GM08714 (cell line): ENCODE results near the gene ZSCAN1.
A peak's percentile ranks its signal among the peaks of the same experiment; 100 is the strongest.
"Not testable (repeated sequence)": the region's sequence is repeated elsewhere in the genome, so short reads cannot be mapped to it uniquely, and the experiment has no call there.

ENCODE experiments used
- H3K4me3 ChIP-seq: fragments of 200-500 bp; sonication (Bioruptor generic); 2 replicates; pipeline ENCODE4 v1.5.1; 2014; ENCODE audit warnings: mild to moderate bottlenecking, low read length, inconsistent platforms
- ZNF274 ChIP-seq: IDR thresholded peaks from 2 replicates; pipeline ENCODE4 v1.6.1; 2012; ENCODE audit warnings: mild to moderate bottlenecking, low read depth, low read length

The ZSCAN1 gene

GRCh38 chr19:58033741-58034476 is at the start of gene ZSCAN1:
TSS of gene ZSCAN1 (plus strand) at chr19:58034025. CDS start at chr19:58037837, 3,812 bp downstream.
- H3K4me3 ChIP-seq: no peak within 1 kb of the TSS
- no peak for TF ChIP-seq ZNF274

DNA sequence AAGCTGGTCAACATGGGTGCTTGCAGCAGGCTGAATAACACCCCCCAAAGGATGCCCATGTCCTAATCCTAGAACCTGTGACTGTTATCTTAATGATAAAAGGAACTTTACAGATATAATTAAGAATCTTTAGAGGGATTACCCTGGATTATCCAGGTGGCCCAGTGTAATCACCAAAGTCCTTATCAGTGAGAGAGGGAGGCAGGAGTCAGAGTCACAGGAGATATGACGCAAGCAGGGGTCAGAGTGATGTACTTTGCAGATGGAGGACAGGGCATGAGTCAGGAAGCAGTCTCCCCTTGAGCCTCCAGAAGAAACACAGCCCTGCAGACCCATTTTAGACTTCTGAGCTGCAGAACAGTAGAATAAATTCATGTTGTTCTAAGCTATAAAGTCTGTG is 41.0 kb upstream of the ZSCAN1 start:
- TF ChIP-seq ZNF274: no peak
- H3K4me3 ChIP-seq: no peak overlapping the region

DNA sequence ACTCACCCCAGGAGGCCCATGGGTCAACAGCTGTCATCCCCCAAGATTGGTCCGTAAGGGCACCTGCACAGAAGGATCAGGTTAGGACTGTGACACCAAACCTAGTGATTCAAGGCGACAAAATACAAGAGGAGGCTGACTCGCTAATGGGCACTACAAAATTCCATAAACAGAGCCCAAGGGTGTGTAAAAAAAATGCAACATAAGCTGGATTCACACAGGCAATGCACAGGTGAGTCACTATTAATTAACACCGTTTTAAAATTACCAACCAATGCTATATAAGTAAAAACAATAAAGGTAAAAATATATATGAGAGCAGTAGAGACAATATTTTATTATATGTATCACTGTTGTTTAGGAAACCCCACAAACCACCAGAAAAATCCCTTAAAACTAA is 33.1 kb upstream of the ZSCAN1 start:
- TF ChIP-seq ZNF274: no peak
- no peak overlapping the region for H3K4me3 ChIP-seq

GRCh38 chr19:58001895-58002369 is 31.9 kb upstream of the ZSCAN1 start:
- peak overlapping the region; percentile 69 for H3K4me3 ChIP-seq
- no peak for TF ChIP-seq ZNF274

DNA sequence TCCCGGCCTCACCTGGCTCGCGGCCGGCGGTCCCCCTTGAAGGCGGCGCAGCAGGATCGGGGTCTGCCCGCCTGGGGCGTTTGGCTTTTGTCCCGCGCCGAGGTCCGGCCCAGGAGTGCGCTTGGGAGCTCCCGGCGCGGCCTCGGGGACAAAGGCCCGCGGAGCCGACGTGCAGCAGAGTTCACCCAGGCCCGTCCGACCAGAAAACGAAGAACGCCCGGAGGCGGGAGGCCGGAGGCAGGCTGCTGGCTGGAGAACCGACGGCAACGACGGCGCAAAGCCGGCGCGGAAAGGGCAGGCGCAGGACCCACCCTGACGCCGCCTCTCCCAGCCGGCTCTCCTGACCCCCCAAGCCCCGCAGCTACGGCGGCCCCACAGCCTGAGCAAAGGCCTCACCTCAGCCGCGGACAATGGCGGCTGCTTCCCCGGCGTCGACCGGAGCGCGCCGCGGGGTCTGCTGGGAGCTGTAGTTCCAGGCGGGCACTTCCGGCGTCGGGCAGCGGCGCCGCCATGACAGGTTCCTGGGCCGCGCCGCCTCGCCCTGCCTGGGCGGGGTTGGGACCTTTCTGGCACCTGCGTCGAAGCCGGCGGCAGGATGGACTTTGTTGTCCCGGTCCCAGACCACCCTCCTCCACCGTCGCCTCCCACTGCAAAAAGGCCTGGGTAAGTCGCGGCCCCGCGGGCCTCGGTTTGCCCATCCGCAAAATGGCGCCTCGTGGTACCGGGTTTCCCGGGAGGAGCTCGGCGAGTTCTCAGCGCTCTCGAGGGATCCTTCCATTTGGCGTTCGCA is 31.2 kb upstream of the ZSCAN1 start, which contains the start of gene ZNF606:
ZNF606 (minus strand) TSS at position 437 of the 790 bp plus-strand sequence. CDS start 1,501 bp downstream, outside the sequence.
- H3K4me3 ChIP-seq: peak within 1 kb of the TSS; percentile 69
- TF ChIP-seq ZNF274: no peak

- H3K4me3 ChIP-seq: peak overlapping the region; percentile 69; the same call in 1 of the 2 replicates
- no peak for TF ChIP-seq ZNF274
Measured at GRCh38 chr19:58003174-58003828, 30.5 kb upstream of the ZSCAN1 start.

- no peak overlapping the region for H3K4me3 ChIP-seq
- no peak for TF ChIP-seq ZNF274
Measured at GRCh38 chr19:58007285-58007684, 26.5 kb upstream of the ZSCAN1 start.

GRCh38 chr19:58008877-58009276 is 24.9 kb upstream of the ZSCAN1 start:
- H3K4me3 ChIP-seq: not testable (repeated sequence)

GRCh38 chr19:58009301-58009665 is 24.5 kb upstream of the ZSCAN1 start:
- no peak for TF ChIP-seq ZNF274
- peak overlapping the region; percentile 42; the same call in 1 of the 2 replicates for H3K4me3 ChIP-seq

DNA sequence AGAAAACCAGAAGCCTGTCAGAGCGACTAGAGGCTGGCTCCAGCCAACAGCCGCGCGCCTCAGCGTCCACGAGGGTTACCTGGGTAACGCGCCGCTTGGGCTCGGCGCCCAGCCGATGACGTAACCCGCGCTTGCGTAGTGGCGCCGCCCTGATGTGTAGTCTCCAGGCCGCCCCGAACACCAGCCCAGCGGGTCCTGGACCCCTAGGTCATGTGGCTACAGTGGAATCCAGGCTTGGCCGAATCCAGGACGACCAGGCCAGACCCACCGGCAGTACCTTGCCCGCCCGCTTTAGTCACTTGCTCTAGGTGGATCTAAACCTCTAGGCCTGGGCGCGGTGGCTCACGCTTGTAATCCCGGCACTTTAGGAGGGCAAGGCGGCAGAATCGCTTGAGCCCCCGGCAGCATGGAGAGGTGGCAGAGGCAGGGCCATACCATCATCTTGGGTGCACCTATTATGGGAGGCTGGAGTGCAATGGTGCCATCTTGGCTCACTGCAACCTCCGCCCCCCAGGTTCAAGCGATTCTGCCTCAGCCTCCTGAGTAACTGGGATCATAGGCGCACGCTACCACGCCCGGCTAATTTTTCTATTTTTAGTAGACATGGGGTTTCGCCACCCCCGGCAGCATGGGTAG is 24.0 kb upstream of the ZSCAN1 start:
- peak overlapping the region; percentile 42; the same call in 1 of the 2 replicates for H3K4me3 ChIP-seq
- TF ChIP-seq ZNF274: no peak

DNA sequence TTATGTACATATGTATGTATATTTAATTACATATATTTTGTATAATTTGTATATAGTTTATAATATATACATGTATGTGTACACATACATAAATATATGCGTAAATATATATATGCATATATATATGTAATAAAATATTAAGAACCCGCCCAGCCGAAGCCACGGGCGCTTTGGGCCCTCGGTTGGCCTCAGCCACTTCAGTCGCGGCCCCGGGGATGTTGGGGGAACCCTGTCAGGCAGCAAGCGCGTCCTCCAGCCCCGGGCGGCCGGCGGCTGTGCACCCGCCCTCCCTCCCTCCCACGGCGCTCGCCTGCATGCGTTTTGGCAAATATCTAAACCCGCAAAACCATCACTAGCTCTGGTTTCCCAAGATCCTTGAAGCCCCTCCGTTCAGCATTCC is 23.3 kb upstream of the ZSCAN1 start:
- no peak for TF ChIP-seq ZNF274
- no peak overlapping the region for H3K4me3 ChIP-seq

DNA sequence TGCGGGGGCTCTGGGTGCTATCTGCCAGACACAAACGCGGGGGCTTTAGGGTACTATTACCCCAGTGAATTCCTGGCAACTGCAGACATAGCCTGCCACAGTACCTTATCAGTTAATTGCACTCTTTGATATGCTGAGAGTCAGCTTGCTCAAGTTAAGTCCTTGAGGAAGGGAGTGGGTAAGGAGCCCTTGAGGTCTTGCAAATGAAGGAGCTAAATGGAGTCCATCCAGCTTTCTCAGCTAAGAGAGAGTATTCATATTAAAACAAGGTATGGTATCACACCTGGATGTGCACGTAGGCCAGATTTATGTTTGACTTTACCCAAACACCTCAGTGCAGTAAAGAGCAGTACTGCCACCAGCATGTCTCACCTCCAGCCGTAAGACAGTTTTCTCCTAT is 19.7 kb upstream of the ZSCAN1 start:
- H3K4me3 ChIP-seq: no peak overlapping the region
- no peak for TF ChIP-seq ZNF274

GRCh38 chr19:58020129-58020528 is 13.7 kb upstream of the ZSCAN1 start:
- no peak overlapping the region for H3K4me3 ChIP-seq
- TF ChIP-seq ZNF274: no peak
